DOHH2 (cell line): ENCODE data around the gene GABBR1.

Experiments used
- EZH2phosphoT487 ChIP-seq: fragments of 200-600 bp; sonication (generic); IDR thresholded peaks from 2 replicates; pipeline ENCODE4 v1.6.1; 2017; ENCODE audit warnings: borderline replicate concordance, mild to moderate bottlenecking, antibody characterized with exemption, low read length, moderate library complexity, mixed read lengths
- TF ChIP-seq, protein P1 (sequence below): fragments of 200-600 bp; sonication (generic); IDR thresholded peaks from one replicate; pipeline ENCODE4 v1.5.1; 2014; ENCODE audit warnings: antibody characterized with exemption, mild to moderate bottlenecking, low read depth, low read length; ENCODE audit not compliant: poor library complexity, severe bottlenecking

DNA sequence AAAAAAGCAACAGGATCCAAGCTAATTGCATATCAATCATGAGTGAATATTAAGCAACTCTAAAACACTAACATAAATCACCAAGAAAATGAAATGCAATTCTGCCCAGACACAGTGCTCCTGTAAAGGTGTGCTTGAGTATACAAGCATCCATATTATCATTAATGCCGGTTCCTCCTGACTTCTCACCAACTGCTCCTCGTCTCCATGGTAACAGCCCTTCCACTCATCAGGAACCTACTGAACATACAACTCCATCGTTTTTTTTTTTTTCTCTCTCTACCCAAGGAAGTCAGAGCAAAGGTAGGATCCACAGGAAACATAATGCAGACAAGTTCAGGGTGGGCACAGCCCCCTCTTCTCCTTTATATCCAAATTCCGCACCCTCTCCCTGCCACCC, 12.4 kb downstream of the GABBR1 start:
- TF ChIP-seq, protein P1, sequence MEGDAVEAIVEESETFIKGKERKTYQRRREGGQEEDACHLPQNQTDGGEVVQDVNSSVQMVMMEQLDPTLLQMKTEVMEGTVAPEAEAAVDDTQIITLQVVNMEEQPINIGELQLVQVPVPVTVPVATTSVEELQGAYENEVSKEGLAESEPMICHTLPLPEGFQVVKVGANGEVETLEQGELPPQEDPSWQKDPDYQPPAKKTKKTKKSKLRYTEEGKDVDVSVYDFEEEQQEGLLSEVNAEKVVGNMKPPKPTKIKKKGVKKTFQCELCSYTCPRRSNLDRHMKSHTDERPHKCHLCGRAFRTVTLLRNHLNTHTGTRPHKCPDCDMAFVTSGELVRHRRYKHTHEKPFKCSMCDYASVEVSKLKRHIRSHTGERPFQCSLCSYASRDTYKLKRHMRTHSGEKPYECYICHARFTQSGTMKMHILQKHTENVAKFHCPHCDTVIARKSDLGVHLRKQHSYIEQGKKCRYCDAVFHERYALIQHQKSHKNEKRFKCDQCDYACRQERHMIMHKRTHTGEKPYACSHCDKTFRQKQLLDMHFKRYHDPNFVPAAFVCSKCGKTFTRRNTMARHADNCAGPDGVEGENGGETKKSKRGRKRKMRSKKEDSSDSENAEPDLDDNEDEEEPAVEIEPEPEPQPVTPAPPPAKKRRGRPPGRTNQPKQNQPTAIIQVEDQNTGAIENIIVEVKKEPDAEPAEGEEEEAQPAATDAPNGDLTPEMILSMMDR: no peak
- no peak for TF ChIP-seq EZH2phosphoT487
